Heart right ventricle (tissue), 16 donors: ENCODE results near the gene EDNRA. TPM values are rescaled to one million over a fixed set of nuclear protein-coding genes. Genes with fewer than 3 reads are reported as not detected.

Experiments
- ATAC-seq, 8 donors: fragments of 200-7000 bp; cut with Tn5 transposase; one replicate each; pipeline ENCODE4 v1.9.1; 2020; ENCODE audit warnings: mild to moderate bottlenecking in 8 of 8, moderate library complexity in 8 of 8, moderate number of reproducible peaks in 1 of 8
- DNase-seq, 2 donors: peaks; one replicate each; pipeline ENCODE4 v3.0.0-alpha.2; 2020
- H3K27ac ChIP-seq, 10 donors: fragments of 200-600 bp; sonication (generic) in 2 of 10; one replicate each; pipeline versions ENCODE4 v1.5.0 to v1.8.0; 2020 to 2022; ENCODE audit warnings: mild to moderate bottlenecking in 3 of 10
- H3K27me3 ChIP-seq, 7 donors: fragments of 200-600 bp; one replicate each; pipeline ENCODE4 v1.8.0; 2021 to 2022; ENCODE audit warnings: mild to moderate bottlenecking in 2 of 7
- H3K36me3 ChIP-seq, 9 donors: fragments of 200-600 bp; sonication (generic) in 1 of 9; one replicate each; pipeline versions ENCODE4 v1.5.0 to v1.8.0; 2020 to 2022; ENCODE audit warnings: mild to moderate bottlenecking in 2 of 9
- H3K4me1 ChIP-seq, 9 donors: fragments of 200-600 bp; sonication (generic) in 1 of 9; one replicate each; pipeline versions ENCODE4 v1.5.0 to v1.8.0; 2020 to 2022; ENCODE audit warnings: mild to moderate bottlenecking in 4 of 9
- H3K4me3 ChIP-seq, 10 donors: fragments of 200-600 bp; sonication (generic) in 2 of 10; one replicate each; pipeline versions ENCODE4 v1.5.0 to v1.8.0; 2020 to 2022; ENCODE audit warnings: mild to moderate bottlenecking in 7 of 10, moderate library complexity in 2 of 10
- H3K9me3 ChIP-seq, 11 donors: fragments of 200-600 bp in 10 of 11; sonication (generic) in 2 of 11; one replicate each; pipeline versions ENCODE4 v1.5.0 to v1.8.0; 2013 to 2022; ENCODE audit warnings: mild to moderate bottlenecking in 2 of 11, control low read depth in 1 of 11, moderate library complexity in 1 of 11
- CTCF ChIP-seq, 9 donors: fragments of 200-600 bp; sonication (generic) in 2 of 9; IDR thresholded peaks; one replicate each; pipeline versions ENCODE4 v1.5.0 to v1.8.0; 2021 to 2022; ENCODE audit warnings: antibody characterized with exemption in 9 of 9, mild to moderate bottlenecking in 5 of 9, moderate library complexity in 1 of 9
- WGBS, 2 donors: extraction: QIAGEN DNeasy Blood & Tissue Kit; methylation state at CpG; one replicate each; pipeline ENCODE4 v1.1.7; 2013; ENCODE audit warnings: inconsistent platforms in 1 of 2; 5-methylcytosine and 5-hydroxymethylcytosine counted together
- intact Hi-C, 10 donors: fragments of 100-400 bp; cut with DNase I; formaldehyde crosslinking; loops; one replicate each; pipeline versions ENCODE4 v1.11.1 to v1.14.2; 2022
- polyA plus RNA-seq, 2 donors: library from polyadenylated mRNA; stranded (reverse); fragments of 200-250 nt; gene quantifications; one replicate each; pipeline ENCODE4 v1.2.3, GENCODE V29; 2013
- total RNA-seq, 10 donors: library from RNA; stranded (reverse); fragmentation: NEBNext Ultra II Directional in 3 of 10; extraction: Animal tissue kit (Norgen Biotek cat#: 25700) in 3 of 10; gene quantifications; one replicate each; pipeline versions ENCODE4 v1.2.1 to v1.2.4, GENCODE V29; 2021 to 2023
- donor health status: Arrhythmogenic right ventricular cardiomyopathy.
- donor health status: ischemic (EF 13 %, LVEDD 7.1; RV severe dilation, severe dysfunction).
- donor health status: healthy with polysubstance abuse.
- donor health status: DM: no; HTN: yes; CAD: no.
- donor health status: DM: no; HTN: no; CAD: no.
- donor health status: ischemic (EF 25% LVEDD 6.9; RV normal size, moderate dysfunction).
- donor health status: ischemic (EF 25% LVEDD 5.7; RV mildly dilated, moderate dysfunction).
- donor health status: healthy.
- donor health status: DM: yes; HTN: yes; CAD: no.
- donor health status: Ischemic cardiomyopathy.
- donor health status: ischemic (EF 35%, LVEDD 5.7; RV mildly dilated, moderate dysfunction).
- donor health status: nonischemic (EF 11% LVEDD 7.7; RV severe dilation, severe dysfunction).
- donor health status: DM: yes; HTN: yes; CAD: no.
- donor health status: PGD.
- donor health status: ischemic (EF 29% LVEDD 5.4; RV normal size, mild dysfunction).
- donor health status: nonischemic (EF 23%, LVEDD 6.1; RV moderate dilation, normal function).

EDNRA gene
- total and polyA plus RNA-seq, 12 donors, result 4.4 to 27.4 (median 11.1) TPM

- WGBS, 2 donors, result 79 to 86% methylated on average over 4 of the region's 4 CpGs
- peaks cover 0 to 67% (median 0%) of the 10 kb centered on the region in 9 donors for H3K36me3 ChIP-seq
- ATAC-seq, result no peak
These were observed 59.1 kb downstream of the EDNRA start for GRCh38 chr4:147539959-147540358.

GRCh38 chr4:147542229-147542990 lies 61.5 kb downstream of the EDNRA start:
- ATAC-seq, result no peak

More at GRCh38 chr4:147539959-147540358, 59.1 kb downstream of the EDNRA start:
- Histone ChIP-seq H3K4me1 (peaks cover 0 to 10% (median 0%) of the 10 kb centered on the region in 9 donors), H3K27me3 (no peaks in the 10 kb centered on the region), H3K4me3 (no peak overlapping the region), H3K27ac (no peak overlapping the region), H3K9me3 (no peaks in the 10 kb centered on the region)
- no peak for DNase-seq
- no peak for TF ChIP-seq CTCF (IDR thresholded peaks at IDR 0.05)
- intact Hi-C loops, result no loop called here

GRCh38 chr4:147543034-147543433 lies 62.1 kb downstream of the EDNRA start:
- peaks cover 0 to 57% (median 0%) of the 10 kb centered on the region in 9 donors for H3K36me3 ChIP-seq
- no peak for ATAC-seq
- intact Hi-C loops, result no loop called here

More at GRCh38 chr4:147542229-147542990, 61.5 kb downstream of the EDNRA start:
- Histone ChIP-seq H3K4me3 (no peak overlapping the region), H3K4me1 (no peaks in the 10 kb centered on the region), H3K27me3 (no peaks in the 10 kb centered on the region), H3K9me3 (no peaks in the 10 kb centered on the region), H3K27ac (no peak overlapping the region), H3K36me3 (peaks cover 0 to 57% (median 0%) of the 10 kb centered on the region in 9 donors)
- no peak for TF ChIP-seq CTCF (IDR thresholded peaks at IDR 0.05)
- no peak for DNase-seq
- intact Hi-C loops, result no loop called here
- WGBS, 2 donors, result 88 to 91% methylated on average over 17 of the region's 17 CpGs

GRCh38 chr4:147546349-147546748 lies 65.5 kb downstream of the EDNRA start:
- DNase-seq (no peak), ATAC-seq (no peak)
- intact Hi-C loops, result no loop called here
- no peak overlapping the region for H3K27ac ChIP-seq
- H3K4me3 ChIP-seq, result no peak overlapping the region
- H3K36me3 ChIP-seq, result peaks cover 0 to 40% (median 0%) of the 10 kb centered on the region in 9 donors
- H3K4me1 ChIP-seq, result peaks cover 0 to 7% (median 0%) of the 10 kb centered on the region in 9 donors
- no peaks in the 10 kb centered on the region for H3K27me3 ChIP-seq
- no peaks in the 10 kb centered on the region for H3K9me3 ChIP-seq
- WGBS, 2 donors, result 62 to 69% methylated on average over 2 of the region's 2 CpGs
- no peak for TF ChIP-seq CTCF (IDR thresholded peaks at IDR 0.05)

More at GRCh38 chr4:147543034-147543433, 62.1 kb downstream of the EDNRA start:
- Histone ChIP-seq H3K4me1 (no peaks in the 10 kb centered on the region), H3K27ac (no peak overlapping the region), H3K27me3 (no peaks in the 10 kb centered on the region), H3K9me3 (no peaks in the 10 kb centered on the region), H3K4me3 (no peak overlapping the region)
- DNase-seq, result no peak
- TF ChIP-seq CTCF (IDR thresholded peaks at IDR 0.05), result no peak
- WGBS, 2 donors, result 69 to 71% methylated on average over 1 of the region's 1 CpG
